Amniotic epithelial cell (primary cell): ENCODE results near the gene HS3ST3A1.

Experiments
- DNase-seq: peaks from one replicate; pipeline ENCODE4 v3.0.0-alpha.2; 2010; ENCODE audit warnings: low read depth

HS3ST3A1 gene

GRCh38 chr17:13491916-13492736 is 109.6 kb downstream of the HS3ST3A1 start:
- no peak for DNase-seq

GRCh38 chr17:13491491-13491890 is 110.2 kb downstream of the HS3ST3A1 start:
- no peak for DNase-seq

- no peak for DNase-seq
Measured at GRCh38 chr17:13490906-13491482, 110.7 kb downstream of the HS3ST3A1 start.

- DNase-seq, result no peak
Measured at GRCh38 chr17:13490427-13490826, 111.3 kb downstream of the HS3ST3A1 start.

GRCh38 chr17:13485327-13485726 is 116.4 kb downstream of the HS3ST3A1 start:
- no peak for DNase-seq

- peak; percentile 87 for DNase-seq
Measured at GRCh38 chr17:13484020-13484419, 117.7 kb downstream of the HS3ST3A1 start.

GRCh38 chr17:13480877-13481276 is 120.9 kb downstream of the HS3ST3A1 start:
- DNase-seq, result peak; percentile 21

- peak; percentile 34 for DNase-seq
Measured at GRCh38 chr17:13478326-13478830, 123.4 kb downstream of the HS3ST3A1 start.

- DNase-seq, result peak; percentile 83
Measured at GRCh38 chr17:13477180-13477611, 124.5 kb downstream of the HS3ST3A1 start.

GRCh38 chr17:13476720-13477119 is 125.0 kb downstream of the HS3ST3A1 start:
- DNase-seq, result peak; percentile 91

- no peak for DNase-seq
Measured at GRCh38 chr17:13475574-13476223, 126.0 kb downstream of the HS3ST3A1 start.

- DNase-seq, result no peak
Measured at GRCh38 chr17:13474073-13474800, 127.5 kb downstream of the HS3ST3A1 start.

GRCh38 chr17:13465678-13466077 is 136.1 kb downstream of the HS3ST3A1 start:
- DNase-seq, result no peak

GRCh38 chr17:13462673-13463124 is 139.0 kb downstream of the HS3ST3A1 start:
- DNase-seq, result no peak

GRCh38 chr17:13462146-13462545 is 139.6 kb downstream of the HS3ST3A1 start:
- no peak for DNase-seq

- no peak for DNase-seq
Measured at GRCh38 chr17:13460261-13461000, 141.3 kb downstream of the HS3ST3A1 start.

GRCh38 chr17:13457783-13458182 is 143.9 kb downstream of the HS3ST3A1 start:
- DNase-seq, result no peak
